NT2/D1 (cell line): ENCODE results near the gene MRM3.

ENCODE experiments used
- DNase-seq: peaks from one replicate; pipeline ENCODE4 v3.0.0-alpha.2; 2011; ENCODE audit warnings: low read depth, low spot score
- H3K27me3 ChIP-seq: 2 replicates; pipeline ENCODE4 v1.6.0; 2011; ENCODE audit warnings: mild to moderate bottlenecking; ENCODE audit not compliant: insufficient read length, insufficient read depth
- H3K36me3 ChIP-seq: 2 replicates; pipeline ENCODE4 v1.6.1; 2011; ENCODE audit warnings: mild to moderate bottlenecking, low read length, mixed read lengths; ENCODE audit not compliant: insufficient read depth, insufficient read length
- H3K4me1 ChIP-seq: 2 replicates; pipeline ENCODE4 v1.5.1; 2011; ENCODE audit not compliant: insufficient read depth, insufficient read length
- H3K4me3 ChIP-seq: 2 replicates; pipeline ENCODE4 v1.5.1; 2011; ENCODE audit warnings: low read depth; ENCODE audit not compliant: insufficient read length
- H3K9ac ChIP-seq: 2 replicates; pipeline ENCODE4 v1.6.0; 2011; ENCODE audit warnings: low read depth; ENCODE audit not compliant: insufficient read length
- H3K9me3 ChIP-seq: 2 replicates; pipeline ENCODE4 v1.5.1; 2011; ENCODE audit warnings: mild to moderate bottlenecking, low read length; ENCODE audit not compliant: insufficient read depth
- SUZ12 ChIP-seq: IDR thresholded peaks from 2 replicates; pipeline ENCODE4 v1.6.1; 2011; ENCODE audit not compliant: insufficient read length, insufficient read depth; ENCODE audit errors: extremely low read depth
- YY1 ChIP-seq: IDR thresholded peaks from 2 replicates; pipeline ENCODE4 v1.6.1; 2011; ENCODE audit not compliant: insufficient read length, insufficient read depth
- ZNF274 ChIP-seq: IDR thresholded peaks from 2 replicates; pipeline ENCODE4 v1.6.1; 2011; ENCODE audit warnings: mild to moderate bottlenecking, low read depth, low read length

The MRM3 gene

DNA sequence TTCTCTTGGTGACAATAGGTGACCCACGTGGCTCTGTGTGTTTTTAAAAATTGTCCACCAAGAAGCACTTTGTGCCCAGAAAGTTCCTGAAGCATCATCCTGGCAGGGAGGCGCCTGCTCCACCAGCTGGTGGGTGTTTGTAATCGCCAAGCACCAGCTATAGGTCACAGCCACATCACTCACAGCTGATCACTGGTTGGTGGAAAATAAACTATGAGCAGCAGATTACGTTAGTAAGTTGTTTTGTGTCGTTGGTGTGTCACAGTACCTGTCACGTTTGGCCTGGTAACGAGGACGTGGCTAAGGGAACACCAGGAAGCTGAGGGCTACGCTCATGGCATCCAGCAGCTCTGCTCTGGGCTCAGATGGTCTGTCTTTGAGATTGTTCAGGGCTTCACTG lies 10.1 kb downstream of the MRM3 start:
- peaks cover 61% of the 10 kb centered on the region for H3K36me3 ChIP-seq
- no peak overlapping the region for H3K4me3 ChIP-seq
- DNase-seq: no peak
- H3K4me1 ChIP-seq: peaks cover 7% of the 10 kb centered on the region
- no peak overlapping the region for H3K9ac ChIP-seq
- H3K27me3 ChIP-seq: no peaks in the 10 kb centered on the region
- TF ChIP-seq SUZ12: no peak
- no peak for TF ChIP-seq ZNF274
- TF ChIP-seq YY1: no peak
- no peaks in the 10 kb centered on the region for H3K9me3 ChIP-seq

DNA sequence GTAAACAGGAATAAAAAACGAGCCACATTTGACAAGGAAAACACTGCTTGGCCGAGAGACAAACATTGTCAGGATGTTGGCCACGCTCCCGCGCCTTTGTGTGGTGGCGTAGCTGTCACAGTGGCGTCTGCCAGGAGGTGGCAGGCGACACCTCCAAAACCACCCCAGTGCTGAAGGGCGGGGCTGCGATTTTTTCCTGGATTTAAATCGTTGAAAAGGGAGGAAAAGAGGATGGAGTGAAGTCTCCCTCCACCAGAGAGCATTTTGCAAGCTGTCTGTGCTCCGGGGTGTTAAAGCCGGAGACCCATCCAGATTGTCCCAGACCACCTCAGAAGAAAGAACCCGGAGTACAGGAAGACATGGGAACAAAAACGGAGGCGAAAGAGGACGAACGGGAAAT lies 12.7 kb downstream of the MRM3 start:
- TF ChIP-seq ZNF274 (no peak), SUZ12 (no peak), YY1 (no peak)
- peaks cover 57% of the 10 kb centered on the region for H3K36me3 ChIP-seq
- no peaks in the 10 kb centered on the region for H3K9me3 ChIP-seq
- no peak for DNase-seq
- H3K4me3 ChIP-seq: no peak overlapping the region
- H3K27me3 ChIP-seq: no peaks in the 10 kb centered on the region
- peaks cover 5% of the 10 kb centered on the region for H3K4me1 ChIP-seq
- no peak overlapping the region for H3K9ac ChIP-seq

DNA sequence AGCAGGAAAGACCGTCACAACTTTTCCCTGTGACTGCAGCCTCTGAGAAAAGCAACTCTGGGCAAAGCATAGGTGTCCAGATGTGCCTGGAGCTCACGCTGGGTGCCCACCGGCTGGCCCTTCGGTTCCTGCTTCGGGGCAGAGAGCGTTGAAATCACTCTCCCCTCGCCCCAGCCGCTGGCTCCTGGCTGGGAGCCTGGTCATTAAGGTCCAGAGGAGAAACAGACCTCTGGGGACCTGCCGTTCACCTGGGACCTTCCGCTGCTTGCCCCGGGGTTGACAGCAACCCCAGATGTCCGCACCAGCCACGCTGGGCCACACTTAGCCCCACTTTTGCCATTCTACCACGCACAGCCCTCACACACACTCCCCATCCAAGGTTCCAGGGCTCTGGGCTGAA lies 13.1 kb downstream of the MRM3 start:
- Histone ChIP-seq H3K27me3 (no peaks in the 10 kb centered on the region), H3K4me1 (peaks cover 4% of the 10 kb centered on the region), H3K9ac (no peak overlapping the region), H3K36me3 (peaks cover 57% of the 10 kb centered on the region), H3K4me3 (no peak overlapping the region), H3K9me3 (no peaks in the 10 kb centered on the region)
- DNase-seq: no peak
- no peak for TF ChIP-seq YY1
- TF ChIP-seq ZNF274: no peak
- TF ChIP-seq SUZ12: no peak

DNA sequence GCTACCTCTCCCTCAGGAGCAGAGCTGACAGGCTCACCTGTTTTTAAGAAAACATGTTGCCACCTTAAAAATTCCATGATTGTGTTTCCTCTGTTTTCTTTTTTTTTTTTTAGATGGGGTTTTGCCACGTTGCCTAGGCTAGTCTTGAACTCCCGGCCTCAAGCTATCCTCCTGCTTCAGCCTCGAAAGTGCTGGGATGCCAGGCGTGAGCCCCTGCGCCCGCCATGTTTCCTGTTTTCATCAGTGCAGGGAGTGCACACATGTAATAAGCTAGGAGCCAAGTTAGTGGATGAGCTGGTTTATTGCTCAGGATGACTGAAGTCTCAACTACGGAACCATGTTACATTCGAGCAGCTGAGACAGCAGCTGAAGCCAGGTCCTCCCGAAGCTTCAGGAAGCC lies 13.6 kb downstream of the MRM3 start:
- TF ChIP-seq SUZ12: no peak
- no peak for TF ChIP-seq YY1
- Histone ChIP-seq H3K36me3 (peaks cover 60% of the 10 kb centered on the region), H3K4me3 (no peak overlapping the region), H3K9me3 (no peaks in the 10 kb centered on the region), H3K9ac (no peak overlapping the region), H3K4me1 (peaks cover 3% of the 10 kb centered on the region), H3K27me3 (no peaks in the 10 kb centered on the region)
- DNase-seq: no peak

DNA sequence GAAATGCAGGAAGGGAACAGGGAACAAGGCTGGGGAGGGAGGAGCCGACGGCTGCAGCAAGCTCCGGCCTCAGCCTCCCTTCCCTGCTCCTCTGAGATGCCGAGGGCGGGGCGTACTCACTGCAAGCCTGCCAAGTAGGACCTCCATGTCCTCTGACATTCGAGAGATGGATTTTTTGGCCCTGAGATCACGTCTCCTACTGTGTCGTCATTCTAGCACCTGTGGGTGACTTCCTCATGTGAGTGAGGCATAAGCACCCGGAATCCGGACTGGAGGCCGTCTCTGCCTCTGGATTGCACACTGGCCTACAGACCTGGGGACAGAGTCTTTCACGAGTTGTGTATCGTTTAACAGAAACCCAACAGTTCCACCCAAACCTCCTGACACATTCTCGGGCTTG lies 14.5 kb downstream of the MRM3 start:
- H3K4me1 ChIP-seq: peaks cover 3% of the 10 kb centered on the region
- no peaks in the 10 kb centered on the region for H3K9me3 ChIP-seq
- no peak overlapping the region for H3K4me3 ChIP-seq
- H3K36me3 ChIP-seq: peaks cover 54% of the 10 kb centered on the region
- no peak for DNase-seq
- H3K9ac ChIP-seq: no peak overlapping the region
- no peaks in the 10 kb centered on the region for H3K27me3 ChIP-seq
- TF ChIP-seq ZNF274: no peak
- TF ChIP-seq YY1: no peak
- no peak for TF ChIP-seq SUZ12

DNA sequence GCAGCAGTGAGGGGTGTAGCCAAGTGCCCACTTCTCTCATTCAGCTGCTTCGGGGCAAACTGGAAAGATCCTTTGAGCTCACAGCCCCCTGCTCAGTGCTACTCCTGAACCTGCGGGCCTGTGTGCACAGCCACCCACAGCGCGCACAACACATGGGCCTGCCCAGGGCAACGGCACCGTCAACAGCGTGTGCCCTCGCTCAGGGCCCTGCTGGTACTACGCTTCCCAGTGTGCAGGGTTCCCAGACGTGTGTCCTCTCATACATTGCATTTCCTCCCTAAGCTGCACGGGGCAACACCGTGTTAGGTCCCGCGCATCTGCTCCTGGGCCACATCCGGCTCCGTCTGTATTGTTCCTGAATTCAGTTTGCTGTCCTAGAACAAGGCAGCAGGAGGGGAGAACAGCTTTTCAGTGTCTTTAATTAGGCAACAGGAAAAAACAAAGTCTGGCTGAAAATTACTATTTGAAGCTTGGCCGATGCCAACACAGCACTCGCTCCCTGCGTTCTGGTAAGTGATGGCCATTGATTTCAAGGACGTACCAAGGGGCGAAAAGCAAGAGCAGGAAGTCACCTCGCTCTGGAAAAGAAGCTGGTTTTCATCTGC lies 15.2 kb downstream of the MRM3 start:
- peaks cover 49% of the 10 kb centered on the region for H3K36me3 ChIP-seq
- H3K9ac ChIP-seq: no peak overlapping the region
- no peaks in the 10 kb centered on the region for H3K9me3 ChIP-seq
- DNase-seq: no peak
- H3K4me3 ChIP-seq: no peak overlapping the region
- TF ChIP-seq YY1: no peak
- TF ChIP-seq ZNF274: no peak
- no peak for TF ChIP-seq SUZ12
- H3K27me3 ChIP-seq: no peaks in the 10 kb centered on the region
- H3K4me1 ChIP-seq: peaks cover 3% of the 10 kb centered on the region

DNA sequence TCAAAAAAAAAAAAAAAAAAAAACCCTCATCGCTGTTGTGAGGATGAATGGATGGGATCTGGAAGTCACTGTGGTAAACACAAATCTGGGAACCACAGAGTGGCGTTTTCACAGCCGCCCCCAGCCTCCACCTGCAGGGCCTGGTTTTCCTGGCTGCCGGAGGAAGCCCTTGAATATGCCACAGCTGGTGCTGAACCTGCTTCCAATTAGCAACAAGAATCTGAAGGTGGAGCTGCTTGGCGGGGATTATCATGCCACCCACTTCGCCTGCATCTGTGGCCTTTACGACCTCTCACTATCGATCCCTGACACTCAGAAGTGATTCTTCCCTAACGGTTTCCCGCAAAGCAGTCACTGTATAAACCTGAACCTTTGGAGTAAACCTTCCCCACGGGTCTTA lies 16.1 kb downstream of the MRM3 start:
- Histone ChIP-seq H3K9ac (no peak overlapping the region), H3K4me3 (no peak overlapping the region), H3K4me1 (peaks cover 7% of the 10 kb centered on the region), H3K9me3 (no peaks in the 10 kb centered on the region), H3K36me3 (peaks cover 52% of the 10 kb centered on the region), H3K27me3 (no peaks in the 10 kb centered on the region)
- DNase-seq: no peak
- TF ChIP-seq YY1 (no peak), ZNF274 (no peak), SUZ12 (no peak)

DNA sequence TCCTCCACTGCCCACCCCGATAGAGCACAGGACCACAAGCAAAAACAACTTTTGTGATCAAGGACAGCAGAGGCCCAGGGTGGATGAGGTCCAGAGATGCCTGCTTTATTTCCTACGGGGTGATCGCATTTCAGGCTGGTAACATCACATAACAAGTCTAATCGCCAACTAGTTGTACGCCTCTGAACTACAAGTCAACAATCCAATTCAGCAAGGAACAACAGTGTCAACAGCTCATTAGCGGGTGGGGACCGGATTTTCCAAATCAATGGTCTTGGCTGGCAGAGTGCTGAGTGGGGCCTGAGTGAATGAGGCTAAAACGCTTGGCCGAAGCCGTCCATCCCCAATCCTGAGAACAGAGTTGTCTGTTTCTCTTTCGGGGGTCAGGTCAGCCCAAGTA lies 17.1 kb downstream of the MRM3 start:
- no peak overlapping the region for H3K4me3 ChIP-seq
- TF ChIP-seq YY1 (no peak), ZNF274 (no peak), SUZ12 (no peak)
- DNase-seq: no peak
- H3K4me1 ChIP-seq: peaks cover 12% of the 10 kb centered on the region
- no peak overlapping the region for H3K9ac ChIP-seq
- no peaks in the 10 kb centered on the region for H3K27me3 ChIP-seq
- H3K36me3 ChIP-seq: peaks cover 59% of the 10 kb centered on the region
- no peaks in the 10 kb centered on the region for H3K9me3 ChIP-seq
